ENCODE measurements around the gene DLGAP1.

DNA sequence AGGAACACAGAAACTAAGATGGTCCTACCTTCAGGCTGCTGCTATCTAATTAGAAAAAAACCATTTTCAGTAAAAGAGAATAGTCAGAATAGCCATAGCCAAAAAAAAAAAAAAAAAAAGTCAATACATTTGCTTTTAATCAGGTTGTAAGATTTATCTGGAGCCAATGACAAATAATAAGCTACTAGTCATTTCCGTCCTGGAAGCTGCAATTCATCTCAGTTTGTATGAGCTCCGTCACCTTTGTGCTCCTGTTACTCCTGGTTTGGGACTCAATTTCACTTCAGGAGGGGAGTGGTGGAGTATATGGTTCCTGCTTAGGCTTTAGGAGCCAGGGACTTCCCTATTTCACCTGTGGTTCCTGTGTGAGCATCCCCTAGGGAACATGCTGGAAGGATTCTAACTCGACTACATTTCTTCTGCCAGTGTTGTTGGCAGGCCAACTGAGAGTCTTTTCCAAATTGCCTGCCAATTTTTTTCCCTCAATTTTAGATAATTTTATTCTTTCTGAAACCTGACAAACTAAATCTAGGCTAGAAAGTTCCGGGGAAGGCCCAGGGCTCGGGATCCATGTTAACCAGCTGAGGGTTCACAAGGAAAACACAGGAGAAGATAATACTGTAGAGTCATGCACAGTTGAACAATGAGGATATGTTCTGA, 481.8 kb downstream of the DLGAP1 start:
- TF ChIP-seq, protein P1, sequence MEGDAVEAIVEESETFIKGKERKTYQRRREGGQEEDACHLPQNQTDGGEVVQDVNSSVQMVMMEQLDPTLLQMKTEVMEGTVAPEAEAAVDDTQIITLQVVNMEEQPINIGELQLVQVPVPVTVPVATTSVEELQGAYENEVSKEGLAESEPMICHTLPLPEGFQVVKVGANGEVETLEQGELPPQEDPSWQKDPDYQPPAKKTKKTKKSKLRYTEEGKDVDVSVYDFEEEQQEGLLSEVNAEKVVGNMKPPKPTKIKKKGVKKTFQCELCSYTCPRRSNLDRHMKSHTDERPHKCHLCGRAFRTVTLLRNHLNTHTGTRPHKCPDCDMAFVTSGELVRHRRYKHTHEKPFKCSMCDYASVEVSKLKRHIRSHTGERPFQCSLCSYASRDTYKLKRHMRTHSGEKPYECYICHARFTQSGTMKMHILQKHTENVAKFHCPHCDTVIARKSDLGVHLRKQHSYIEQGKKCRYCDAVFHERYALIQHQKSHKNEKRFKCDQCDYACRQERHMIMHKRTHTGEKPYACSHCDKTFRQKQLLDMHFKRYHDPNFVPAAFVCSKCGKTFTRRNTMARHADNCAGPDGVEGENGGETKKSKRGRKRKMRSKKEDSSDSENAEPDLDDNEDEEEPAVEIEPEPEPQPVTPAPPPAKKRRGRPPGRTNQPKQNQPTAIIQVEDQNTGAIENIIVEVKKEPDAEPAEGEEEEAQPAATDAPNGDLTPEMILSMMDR (IDR thresholded peaks at IDR 0.05), result no peak
- TF ChIP-seq POLR2A (IDR thresholded peaks at IDR 0.05), result no peak
